Fibroblast of gingiva (primary cell): Measurements from ENCODE around the gene LGALS7.
A peak's percentile ranks its signal among the peaks of the same experiment; 100 is the strongest.
"Not testable (repeated sequence)": the region's sequence is repeated elsewhere in the genome, so short reads cannot be mapped to it uniquely, and the experiment has no call there.

Experiments
- DNase-seq: peaks from one replicate; pipeline ENCODE4 v3.0.0-alpha.2; 2011; ENCODE audit warnings: low read depth

The LGALS7 gene

GRCh38 chr19:38770949-38771275 is 2.4 kb downstream of the LGALS7 start:
- DNase-seq = not testable (repeated sequence)

- DNase-seq = not testable (repeated sequence)
Measured at GRCh38 chr19:38770228-38770948, 2.9 kb downstream of the LGALS7 start.

GRCh38 chr19:38769635-38770211 is 3.6 kb downstream of the LGALS7 start:
- DNase-seq = peak; percentile 74

- DNase-seq = no peak
Measured at GRCh38 chr19:38766276-38767047, 6.9 kb downstream of the LGALS7 start.

GRCh38 chr19:38765214-38765613 is 8.1 kb downstream of the LGALS7 start:
- no peak for DNase-seq

- DNase-seq = no peak
Measured at GRCh38 chr19:38763795-38764220, 9.5 kb downstream of the LGALS7 start.

GRCh38 chr19:38761884-38762389 is 11.4 kb downstream of the LGALS7 start:
- DNase-seq = not testable (repeated sequence)

- DNase-seq = not testable (repeated sequence)
Measured at GRCh38 chr19:38760805-38761517, 12.4 kb downstream of the LGALS7 start.

GRCh38 chr19:38759590-38760003 is 13.7 kb downstream of the LGALS7 start:
- DNase-seq = no peak

- not testable (repeated sequence) for DNase-seq
Measured at GRCh38 chr19:38754196-38754595, 19.1 kb downstream of the LGALS7 start.

GRCh38 chr19:38753783-38754182 is 19.5 kb downstream of the LGALS7 start:
- not testable (repeated sequence) for DNase-seq

- no peak for DNase-seq
Measured at GRCh38 chr19:38745316-38745715, 28.0 kb downstream of the LGALS7 start.

GRCh38 chr19:38744874-38745273 is 28.4 kb downstream of the LGALS7 start:
- DNase-seq = no peak

GRCh38 chr19:38744298-38744681 is 29.0 kb downstream of the LGALS7 start, which contains the start of gene CAPN12:
CAPN12 (minus strand) TSS chr19:38744474; CDS start chr19:38744165, 309 bp downstream.
- DNase-seq = no peak

GRCh38 chr19:38743394-38744297 is 29.7 kb downstream of the LGALS7 start:
- no peak for DNase-seq

GRCh38 chr19:38742906-38743305 is 30.4 kb downstream of the LGALS7 start:
- DNase-seq = no peak

- DNase-seq = no peak
Measured at GRCh38 chr19:38742296-38742695, 31.0 kb downstream of the LGALS7 start.

GRCh38 chr19:38741670-38742069 is 31.6 kb downstream of the LGALS7 start:
- DNase-seq = no peak

GRCh38 chr19:38740932-38741331 is 32.4 kb downstream of the LGALS7 start:
- DNase-seq = no peak

GRCh38 chr19:38740257-38740592 is 33.1 kb downstream of the LGALS7 start:
- no peak for DNase-seq
